GM19328 (cell line): ENCODE data around the gene SLC2A4.
"Not testable (repeated sequence)": the region's sequence is repeated elsewhere in the genome, so short reads cannot be mapped to it uniquely, and the experiment has no call there.

Experiments used
- ATAC-seq: cut with Tn5 transposase; IDR thresholded peaks from one replicate; pipeline ENCODE4 v1.9.1; 2021; ENCODE audit warnings: mild to moderate bottlenecking, moderate library complexity; ENCODE audit not compliant: unreplicated experiment

Gene SLC2A4

DNA sequence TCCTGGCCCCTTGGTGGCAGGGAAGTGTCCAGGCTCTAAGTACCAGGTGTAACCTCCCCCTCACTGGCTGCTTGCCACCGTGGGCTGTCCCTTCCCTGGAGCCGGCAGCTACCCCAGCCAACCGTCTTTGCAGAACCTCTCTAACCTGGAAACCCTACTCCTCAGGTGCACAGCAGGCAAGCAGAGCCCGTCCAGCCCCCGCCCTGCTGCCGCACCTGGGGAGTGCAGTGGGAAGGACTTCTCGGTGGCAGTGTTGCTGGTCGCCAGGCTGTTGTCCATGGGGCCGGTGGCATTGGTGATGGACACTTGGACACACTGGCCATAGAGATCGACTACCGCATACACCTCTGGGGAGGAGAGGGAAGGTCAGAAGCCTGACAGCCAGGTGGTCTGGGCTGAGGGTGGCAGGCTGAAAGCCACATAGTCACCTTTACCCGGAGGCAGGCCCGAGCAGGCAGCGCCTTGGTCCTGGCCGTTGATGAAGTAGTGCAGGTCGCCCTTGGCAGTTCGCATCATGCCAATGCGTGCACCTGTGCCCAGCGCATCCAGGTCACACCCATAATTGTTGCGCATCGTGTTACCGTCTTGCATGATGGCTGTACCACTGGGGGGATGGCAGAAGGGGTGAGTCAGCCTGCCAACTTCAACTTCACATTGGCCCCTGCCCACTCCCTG, 41.1 kb downstream of the SLC2A4 start:
- ATAC-seq = no peak

DNA sequence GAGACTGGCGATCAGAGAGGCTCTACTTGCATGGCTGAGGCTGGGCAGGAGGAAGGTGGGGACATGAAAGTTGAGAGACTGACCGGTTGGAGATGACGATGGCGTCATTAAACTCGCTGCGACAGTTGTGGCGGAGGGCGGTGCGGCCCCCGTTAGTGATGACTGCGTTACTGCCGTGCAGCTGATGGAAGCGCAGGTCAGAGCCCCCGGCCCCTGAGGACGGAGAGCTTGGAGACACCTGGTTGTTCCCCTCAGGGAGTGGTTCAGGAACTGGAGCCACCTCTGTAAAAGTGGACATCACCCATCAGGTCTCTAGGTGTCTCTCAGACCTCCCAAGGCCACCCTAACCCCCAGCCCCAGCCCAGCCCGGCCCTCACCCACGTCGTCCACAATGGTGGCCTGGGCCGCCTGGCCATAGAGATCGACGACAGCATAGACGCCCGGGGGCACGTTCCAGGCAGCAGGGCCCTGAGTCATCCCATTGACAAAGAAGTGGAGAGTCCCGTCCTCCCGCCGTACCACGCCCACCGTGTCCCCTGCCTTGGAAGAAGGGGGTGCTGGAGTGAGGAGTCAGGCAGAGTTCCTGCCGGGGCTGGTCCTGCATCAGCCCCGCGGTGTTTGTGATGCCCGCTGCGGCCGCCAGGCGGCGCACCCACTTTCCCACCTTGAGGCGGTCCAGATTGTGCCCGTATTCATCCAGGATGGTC, 42.4 kb downstream of the SLC2A4 start:
- no peak for ATAC-seq

DNA sequence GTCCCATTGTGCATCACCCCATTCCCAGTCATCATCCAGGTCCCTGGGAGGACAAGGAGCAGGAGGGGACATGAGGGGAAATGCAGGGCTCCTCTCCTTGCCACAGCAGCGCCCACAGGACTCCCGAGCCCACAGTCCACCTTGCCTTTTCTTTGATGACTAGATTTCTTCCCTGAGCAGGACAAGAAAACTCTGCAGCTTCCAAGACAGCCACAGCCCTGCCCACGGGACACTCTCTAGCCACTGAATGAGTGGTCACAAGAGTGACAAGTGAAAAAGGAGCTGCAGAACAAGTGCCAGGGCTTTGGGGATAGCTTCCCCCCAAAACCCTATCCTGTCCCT, 42.9 kb downstream of the SLC2A4 start:
- ATAC-seq = no peak

DNA sequence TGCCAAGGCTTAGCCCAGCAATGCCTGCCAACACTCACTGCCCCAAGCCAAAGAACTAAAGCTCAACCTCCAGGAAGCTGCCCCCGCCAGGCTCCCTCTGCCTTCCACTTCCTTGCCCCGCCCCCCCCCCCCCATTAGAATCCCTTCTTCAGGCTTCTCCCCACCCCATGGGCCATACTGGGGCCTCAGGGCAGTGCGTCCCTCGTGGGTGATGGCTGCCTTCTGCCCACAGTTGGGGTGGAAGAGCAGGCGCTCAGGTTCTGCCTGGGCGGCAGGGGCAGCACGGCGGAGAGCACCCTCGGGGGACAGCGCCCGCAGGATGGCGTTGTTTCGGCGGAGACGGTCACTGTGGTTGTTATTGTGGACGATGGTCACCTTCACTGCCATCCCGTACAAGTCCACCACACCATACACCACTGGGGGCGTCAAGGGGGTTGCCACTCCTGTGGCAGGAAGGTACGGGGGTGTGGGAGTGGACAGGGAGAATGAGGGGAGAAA, 43.6 kb downstream of the SLC2A4 start:
- no peak for ATAC-seq

DNA sequence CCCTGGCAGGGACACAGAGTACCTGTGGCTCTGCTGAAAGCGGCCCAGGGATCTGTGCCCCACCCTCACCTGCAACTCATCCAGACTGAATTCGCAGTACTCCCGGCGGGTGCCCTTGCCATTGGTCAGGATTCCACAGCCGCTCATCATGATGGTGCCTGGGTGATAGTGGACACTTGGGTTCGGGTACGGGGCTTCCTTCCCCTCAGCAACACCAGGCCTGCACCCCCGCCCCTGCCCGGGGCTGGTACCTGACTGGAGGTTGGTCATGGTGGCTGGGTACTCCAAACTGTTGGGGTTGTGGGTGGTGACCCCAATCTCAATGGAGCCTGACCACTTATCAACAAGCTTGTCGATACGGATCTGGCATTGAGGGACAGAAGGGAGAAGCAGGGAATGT, 44.7 kb downstream of the SLC2A4 start:
- ATAC-seq = no peak

DNA sequence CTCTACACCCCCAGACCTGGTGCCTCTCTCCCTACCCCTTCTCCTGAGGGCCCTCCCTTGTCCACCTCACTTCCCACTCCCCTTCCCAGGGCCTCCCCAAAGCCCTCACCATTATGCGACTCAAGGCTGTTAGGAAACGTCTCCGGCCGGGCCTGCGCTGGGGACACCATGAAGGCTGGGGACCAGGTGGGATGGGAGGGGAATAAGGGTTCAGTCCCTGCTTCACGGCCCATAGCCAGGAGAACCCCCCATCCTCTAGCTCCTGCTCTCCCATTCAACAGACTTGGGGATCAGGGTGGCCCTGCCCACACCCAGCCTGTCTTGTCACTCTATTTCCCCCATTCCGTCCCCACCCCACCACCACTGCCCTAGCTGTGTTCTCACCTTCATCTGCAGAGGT, 45.5 kb downstream of the SLC2A4 start:
- ATAC-seq = no peak

DNA sequence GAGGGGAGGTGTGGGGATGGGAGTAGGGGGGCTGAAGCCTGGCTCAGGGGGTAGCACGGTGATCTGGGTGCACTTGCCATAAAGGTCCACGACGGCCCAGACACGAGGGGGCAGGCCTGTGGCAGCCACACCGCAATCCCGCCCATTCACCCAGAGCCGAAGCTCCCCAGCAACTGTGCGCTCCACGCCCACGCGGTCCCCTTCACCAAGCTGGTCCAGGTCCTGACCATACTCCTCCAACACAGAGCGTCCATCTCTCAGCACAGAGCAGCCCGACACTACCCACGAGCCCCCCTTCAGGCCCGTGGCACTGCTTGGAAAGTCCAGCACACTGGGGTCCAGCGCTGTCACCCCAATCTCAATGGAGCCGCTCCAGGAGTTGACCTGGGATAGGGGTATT, 46.0 kb downstream of the SLC2A4 start:
- ATAC-seq = no peak

DNA sequence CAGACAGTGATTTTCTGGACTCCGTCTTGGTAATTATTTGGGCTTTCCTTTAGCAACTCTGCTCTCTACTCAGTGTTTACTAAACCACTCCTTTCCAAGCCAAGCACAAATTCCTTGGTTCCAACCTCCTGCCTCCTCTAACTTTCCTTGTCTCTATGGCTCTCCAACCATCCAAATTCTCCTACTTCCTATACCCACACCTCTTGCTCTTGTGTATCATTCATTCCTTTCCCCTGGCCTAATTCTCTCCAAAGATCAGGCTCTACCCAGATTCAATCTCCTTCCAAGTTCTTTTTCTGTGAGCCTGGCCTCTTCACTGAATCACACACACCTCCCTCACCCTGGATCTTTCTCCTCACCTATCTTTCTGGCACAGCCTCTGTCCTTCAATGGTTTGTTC, 46.5 kb downstream of the SLC2A4 start:
- no peak for ATAC-seq

DNA sequence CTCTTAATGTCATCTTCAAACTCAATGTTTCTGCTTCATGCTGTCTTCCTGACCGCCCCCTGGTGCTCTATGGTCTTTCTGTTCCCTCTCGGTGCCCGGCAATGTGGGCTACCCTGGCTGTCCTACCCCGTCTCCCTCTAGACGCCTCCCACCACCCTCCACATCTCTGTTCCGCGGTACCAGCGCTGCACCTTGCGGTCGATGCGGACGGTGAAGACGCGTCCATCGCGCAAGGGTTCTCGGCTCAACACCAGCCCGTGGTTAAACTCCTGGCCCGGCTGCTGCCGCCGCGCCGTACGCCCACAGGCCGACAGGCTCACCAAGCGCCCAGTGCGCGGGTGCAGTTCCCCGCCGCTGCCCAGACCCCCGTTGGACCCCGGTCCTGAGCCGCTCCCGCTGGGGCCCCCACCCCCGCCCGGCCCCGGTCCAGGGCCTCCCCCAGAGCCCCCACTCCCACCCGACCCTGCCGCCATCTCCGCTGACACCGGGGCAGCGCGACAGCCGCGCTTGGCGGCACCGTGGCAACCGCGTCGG, 47.4 kb downstream of the SLC2A4 start, which contains the start of gene NEURL4:
NEURL4 (minus strand) TSS at position 496 of the 534 bp plus-strand sequence; CDS start at position 473, 23 bp downstream.
- ATAC-seq = peak; percentile 6

DNA sequence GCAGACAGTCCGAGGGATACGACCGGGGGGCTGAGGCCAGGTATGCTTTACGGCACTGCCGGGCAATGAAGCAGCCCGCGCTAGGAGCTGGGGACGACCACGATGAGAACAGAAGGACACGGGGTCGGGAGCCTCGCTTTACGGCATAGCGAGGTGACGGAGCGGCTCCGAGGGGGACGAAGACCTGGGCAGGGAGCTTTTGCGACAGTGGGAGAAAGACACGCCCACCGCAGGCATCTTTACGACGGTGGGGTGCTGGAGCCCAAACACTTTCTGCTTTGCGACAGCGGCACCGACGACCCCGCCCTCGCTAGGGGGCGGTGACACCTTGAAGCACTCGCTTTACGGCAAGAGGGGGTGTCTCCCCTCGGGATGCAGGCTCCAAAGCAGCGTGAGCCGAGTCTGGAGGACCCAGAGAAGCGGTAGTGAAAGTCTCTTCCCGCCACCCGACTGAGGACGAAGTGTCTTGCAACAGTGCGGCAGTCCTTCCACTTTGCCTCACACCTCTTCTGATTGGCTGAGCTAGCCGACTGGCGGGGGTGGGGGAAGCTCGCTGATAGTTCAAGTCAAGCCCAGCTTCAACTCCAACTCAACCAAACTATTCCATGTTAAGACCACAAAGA, 48.0 kb downstream of the SLC2A4 start:
- ATAC-seq = peak; percentile 60

DNA sequence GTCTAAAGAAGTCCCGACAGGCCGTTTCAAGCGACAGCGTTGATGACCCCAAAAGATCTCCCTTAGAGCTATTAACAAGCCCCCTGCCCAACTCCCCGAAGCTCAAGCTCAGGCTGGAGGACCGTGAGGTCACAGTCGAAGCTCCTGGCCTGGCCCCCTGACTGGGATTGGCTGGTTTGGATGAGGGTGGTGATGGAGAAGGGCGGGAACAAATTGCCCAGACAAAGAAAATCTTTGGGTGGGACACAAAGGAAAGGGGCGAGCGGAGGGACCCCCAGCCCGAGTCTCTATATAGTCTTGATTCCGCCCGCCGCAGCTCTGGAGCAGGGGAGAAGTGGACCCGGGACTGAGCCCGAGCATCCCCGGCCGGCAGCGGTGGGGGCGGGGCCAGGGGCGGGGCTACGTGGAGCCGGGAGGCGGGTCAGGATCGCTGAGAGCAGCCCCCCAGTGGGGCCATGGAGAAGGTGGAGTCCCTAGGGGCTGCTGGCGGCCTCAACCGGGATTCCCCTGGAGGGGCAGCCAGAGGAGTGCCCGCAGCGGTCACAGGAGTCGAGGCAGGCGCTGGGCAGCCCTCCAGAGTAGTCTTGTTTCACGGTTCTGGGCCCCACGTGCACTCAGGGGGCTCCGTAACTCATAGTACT, 48.6 kb downstream of the SLC2A4 start:
- peak; percentile 33 for ATAC-seq

DNA sequence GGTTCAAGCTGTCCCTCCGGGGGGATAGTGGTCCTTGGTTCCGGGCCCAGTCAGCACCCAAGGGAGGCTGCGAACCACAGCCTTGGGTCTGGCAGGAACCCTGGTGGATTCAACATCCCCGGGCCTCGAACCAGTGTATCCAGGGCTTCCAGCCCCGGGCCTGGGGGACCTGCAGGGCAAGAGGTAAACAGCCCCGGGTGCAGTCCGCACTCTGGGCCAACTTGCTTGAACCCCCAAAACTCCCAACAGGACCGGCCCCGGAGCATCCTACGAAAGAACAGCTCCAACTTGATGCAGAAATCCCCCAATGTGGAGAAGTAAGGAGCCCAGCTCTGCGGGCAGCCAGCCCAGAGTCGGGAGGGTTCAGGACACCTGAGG, 49.1 kb downstream of the SLC2A4 start:
- no peak for ATAC-seq

DNA sequence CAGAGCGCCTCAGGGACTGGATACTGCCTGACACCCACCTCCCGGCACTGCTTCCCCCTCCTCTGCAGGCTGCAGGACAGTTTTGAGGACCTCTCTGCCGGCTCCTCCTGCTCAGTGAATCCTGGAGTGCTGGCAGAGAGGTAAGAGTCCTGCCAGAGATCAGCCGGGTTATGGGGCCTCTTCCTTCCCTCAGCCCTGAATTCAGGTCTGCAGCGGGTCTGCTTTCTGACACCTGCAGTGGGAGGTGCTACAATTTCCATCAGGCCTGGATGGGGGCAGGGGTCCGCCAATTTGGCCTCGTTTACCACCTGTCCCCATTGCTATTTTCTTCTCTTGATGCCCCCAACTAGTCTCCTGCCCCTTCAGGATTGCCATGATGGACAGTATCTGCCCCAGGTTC, 50.6 kb downstream of the SLC2A4 start:
- no peak for ATAC-seq

DNA sequence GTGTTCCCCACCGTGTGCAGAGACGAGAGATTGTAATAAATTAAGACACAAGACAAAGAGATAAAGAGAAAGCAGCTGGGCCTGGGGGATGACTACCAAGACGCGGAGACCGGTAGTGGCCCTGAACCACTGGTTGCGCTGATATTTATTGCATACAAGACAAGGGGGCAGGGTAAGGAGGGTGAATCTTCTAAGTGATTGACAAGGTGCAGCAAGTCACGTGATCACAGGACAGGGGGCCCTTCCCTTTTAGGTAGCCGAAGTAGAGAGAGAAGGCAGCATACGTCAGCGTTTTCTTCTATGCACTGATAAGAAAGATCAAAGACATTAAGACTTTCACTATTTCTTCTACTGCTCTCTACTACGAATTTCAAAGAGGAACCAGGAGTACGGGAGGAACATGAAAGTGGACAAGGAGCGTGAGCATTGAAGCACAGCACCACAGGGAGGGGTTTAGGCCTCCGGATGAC, 51.1 kb downstream of the SLC2A4 start:
- not testable (repeated sequence) for ATAC-seq

DNA sequence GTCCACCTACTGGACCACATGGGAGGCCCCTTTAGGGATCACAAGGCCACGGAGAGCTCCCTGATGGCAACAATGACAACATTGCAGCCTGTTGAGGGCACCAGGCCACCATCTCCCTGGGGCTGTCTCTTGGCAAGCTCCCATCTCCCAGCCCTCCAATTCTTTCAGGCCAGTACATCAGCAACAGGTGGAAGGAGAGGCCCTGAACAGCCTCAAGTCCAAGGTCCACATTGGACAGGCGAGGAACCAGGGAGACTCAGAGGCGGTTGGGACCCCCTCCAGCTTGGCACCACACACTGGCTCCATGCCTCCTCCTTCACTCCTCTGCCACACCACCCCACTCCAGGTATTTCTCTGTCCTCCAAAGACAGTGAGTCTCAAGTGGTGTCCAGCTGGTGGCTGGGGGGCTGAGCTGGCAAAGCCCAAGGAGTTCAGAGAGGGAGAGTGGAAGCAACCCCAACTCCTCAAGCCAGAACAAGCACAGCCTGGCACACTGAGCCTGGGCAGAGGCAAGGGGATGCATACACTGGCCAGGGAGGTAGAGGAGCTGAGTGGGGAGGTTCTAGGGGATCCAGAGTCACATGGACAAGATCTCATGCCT, 53.5 kb downstream of the SLC2A4 start:
- ATAC-seq = no peak

DNA sequence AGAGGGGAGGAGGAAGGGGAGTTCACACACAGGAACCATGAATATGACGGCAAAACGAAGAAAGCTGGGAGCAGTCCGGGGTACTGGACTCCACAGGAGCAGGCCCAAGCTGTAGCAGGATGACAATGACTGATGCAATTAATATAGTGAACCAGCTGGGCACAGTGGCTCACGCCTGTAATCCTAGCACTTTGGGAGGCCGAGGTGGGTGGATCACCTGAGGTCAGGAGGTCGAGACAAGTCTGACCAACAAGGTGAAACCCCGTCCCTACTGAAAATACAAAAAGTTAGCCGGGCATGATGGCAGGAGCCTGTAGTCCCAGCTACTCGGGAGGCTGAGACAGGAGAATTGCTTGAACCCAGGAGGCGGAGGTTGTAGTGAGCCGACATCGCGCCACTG, 54.2 kb downstream of the SLC2A4 start:
- ATAC-seq = not testable (repeated sequence)

DNA sequence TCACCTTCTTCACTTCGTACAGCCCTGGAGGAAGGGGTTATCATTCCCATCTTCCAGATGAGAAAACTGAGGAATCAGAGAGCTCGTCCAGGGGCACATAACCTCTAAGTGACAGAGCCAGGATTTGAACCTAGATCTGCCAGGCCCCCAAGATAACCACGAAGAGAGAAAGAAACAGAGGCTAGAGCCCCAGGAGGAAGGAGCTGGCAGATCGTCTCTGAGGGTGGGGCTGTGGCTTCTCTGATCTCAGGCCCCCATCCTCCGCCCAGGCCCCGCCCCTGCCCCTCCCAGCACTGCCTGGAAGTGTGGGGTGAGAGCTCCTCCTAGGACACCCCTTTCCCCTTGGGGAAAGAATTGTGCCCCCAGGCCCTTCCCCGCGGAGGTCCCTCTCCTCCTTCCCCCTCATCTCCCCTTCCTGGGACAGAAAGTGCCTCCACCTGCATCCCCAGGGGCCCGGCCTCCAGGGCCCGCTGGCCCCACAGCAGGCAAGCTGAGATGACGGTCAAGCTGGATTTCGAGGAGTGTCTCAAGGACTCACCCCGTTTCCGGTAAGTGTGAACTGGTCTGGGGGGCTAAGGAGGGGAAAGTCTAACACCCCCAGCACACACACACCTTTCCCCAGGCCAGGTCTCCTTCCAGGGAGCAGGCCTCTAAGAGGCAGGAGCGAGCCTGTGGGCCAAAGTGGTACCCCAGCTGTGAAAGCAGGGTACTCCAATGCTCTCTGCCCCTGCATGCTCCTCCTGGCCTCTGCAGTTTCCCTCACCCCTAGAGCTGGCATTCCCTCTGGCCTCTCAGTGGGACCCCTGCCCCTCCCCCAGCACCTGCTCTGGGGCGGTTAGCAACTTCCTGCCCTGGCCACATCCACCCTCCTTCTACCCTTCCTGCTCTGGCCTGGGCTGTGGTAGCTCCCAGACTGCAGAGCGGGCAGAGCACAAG, 55.0 kb downstream of the SLC2A4 start, which contains the start of gene ACAP1:
ACAP1 (plus strand) TSS at position 290 of the 936 bp plus-strand sequence; CDS start at position 496, 206 bp downstream.
- ATAC-seq = peak; percentile 81

DNA sequence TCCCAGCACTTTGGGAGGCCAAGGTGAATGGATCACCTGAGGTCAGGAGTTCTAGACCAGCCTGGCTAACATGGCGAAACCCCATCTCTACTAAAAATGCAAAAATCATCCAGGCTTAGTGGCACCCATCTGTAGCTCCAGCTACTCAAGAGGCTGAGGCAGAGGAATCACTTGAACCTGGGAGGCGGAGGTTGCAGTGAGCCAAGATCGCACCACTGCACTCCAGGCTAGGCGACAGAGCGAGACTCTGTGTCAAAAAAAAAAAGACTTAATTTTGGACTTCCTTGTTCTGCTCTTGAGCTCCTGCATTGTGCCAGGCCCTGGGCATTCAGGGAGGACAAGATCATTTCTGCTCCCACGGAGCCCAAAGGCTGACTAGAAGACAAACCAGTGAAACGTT, 56.1 kb downstream of the SLC2A4 start:
- not testable (repeated sequence) for ATAC-seq
